Spleen (tissue), 7 donors: Measurements from ENCODE around the gene OLR1.

ENCODE experiments used
- POLR2A ChIP-seq, 3 donors: fragments of 450-650 bp; IDR thresholded peaks; one replicate each; pipeline ENCODE4 v1.5.1; 2017; ENCODE audit warnings: antibody characterized with exemption in 3 of 3, mild to moderate bottlenecking in 1 of 3
- POLR2AphosphoS5 ChIP-seq, 3 donors: sonication (generic); formaldehyde crosslinking; IDR thresholded peaks; one replicate each; pipeline ENCODE4 v1.5.1; 2017; ENCODE audit warnings: antibody characterized with exemption in 3 of 3
- TF ChIP-seq, protein P1 (sequence below), 11 experiments: fragments of 200-600 bp in 7 of 11; fragments of 450-650 bp in 4 of 11; sonication (generic) in 4 of 11; IDR thresholded peaks in 8 of 11; conservative IDR thresholded peaks in 3 of 11; 1 replicate in 7 of 11; 2 replicates in 4 of 11; pipeline versions ENCODE4 v1.4.0 to v1.8.0; 2016 to 2021; ENCODE audit warnings: antibody characterized with exemption in 11 of 11, inconsistent platforms in 4 of 11, mild to moderate bottlenecking in 1 of 11
- donor health status: DM: no; HTN: no; CAD: no; lungs with moderate emphysema.
- donor health status: DM: no; HTN: no; CAD: no.
- donor health status: DM: no; HTN: no; CAD: no.

GRCh38 chr12:10171973-10172728 lies at the start of gene OLR1:
- no peak for TF ChIP-seq POLR2A (IDR thresholded peaks at IDR 0.05)
- TF ChIP-seq POLR2AphosphoS5 (IDR thresholded peaks at IDR 0.05) = no peak
- TF ChIP-seq, protein P1, sequence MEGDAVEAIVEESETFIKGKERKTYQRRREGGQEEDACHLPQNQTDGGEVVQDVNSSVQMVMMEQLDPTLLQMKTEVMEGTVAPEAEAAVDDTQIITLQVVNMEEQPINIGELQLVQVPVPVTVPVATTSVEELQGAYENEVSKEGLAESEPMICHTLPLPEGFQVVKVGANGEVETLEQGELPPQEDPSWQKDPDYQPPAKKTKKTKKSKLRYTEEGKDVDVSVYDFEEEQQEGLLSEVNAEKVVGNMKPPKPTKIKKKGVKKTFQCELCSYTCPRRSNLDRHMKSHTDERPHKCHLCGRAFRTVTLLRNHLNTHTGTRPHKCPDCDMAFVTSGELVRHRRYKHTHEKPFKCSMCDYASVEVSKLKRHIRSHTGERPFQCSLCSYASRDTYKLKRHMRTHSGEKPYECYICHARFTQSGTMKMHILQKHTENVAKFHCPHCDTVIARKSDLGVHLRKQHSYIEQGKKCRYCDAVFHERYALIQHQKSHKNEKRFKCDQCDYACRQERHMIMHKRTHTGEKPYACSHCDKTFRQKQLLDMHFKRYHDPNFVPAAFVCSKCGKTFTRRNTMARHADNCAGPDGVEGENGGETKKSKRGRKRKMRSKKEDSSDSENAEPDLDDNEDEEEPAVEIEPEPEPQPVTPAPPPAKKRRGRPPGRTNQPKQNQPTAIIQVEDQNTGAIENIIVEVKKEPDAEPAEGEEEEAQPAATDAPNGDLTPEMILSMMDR (IDR thresholded peaks at IDR 0.05 in 8 of 11, conservative IDR thresholded peaks at IDR 0.05 in 3 of 11) = no peak
